ENCODE measurements around the gene B3GALT5.

B3GALT5 gene

DNA sequence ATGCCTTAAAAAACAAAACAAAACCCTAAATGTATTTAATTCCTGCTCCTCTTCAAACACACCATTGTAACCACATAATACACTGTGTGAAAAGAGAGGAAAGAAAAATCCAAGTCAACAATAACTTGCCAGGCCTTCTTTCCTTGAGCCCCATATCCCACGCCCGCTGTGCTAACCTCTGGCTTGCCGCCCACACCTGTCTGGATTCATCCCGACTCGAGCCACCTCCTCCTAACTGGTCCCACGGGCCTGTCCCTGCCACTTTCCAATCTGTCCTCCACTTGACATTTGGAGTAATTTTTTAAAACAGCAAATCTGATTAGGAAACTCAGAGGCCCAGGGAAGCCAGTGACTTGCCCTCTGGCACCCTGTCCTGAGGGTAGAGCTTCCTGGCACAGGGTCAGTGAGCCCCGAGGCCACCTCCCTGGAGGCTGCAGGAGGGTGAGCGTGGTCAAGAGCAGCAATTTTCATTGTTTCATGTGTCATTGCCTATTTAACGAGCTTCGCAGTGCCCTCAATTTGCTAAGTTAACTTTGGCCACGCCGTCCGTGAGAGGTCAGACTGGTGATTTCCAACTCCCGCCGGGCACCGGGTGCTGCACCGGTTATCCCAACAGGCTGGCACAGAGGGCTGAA, 54.1 kb downstream of the B3GALT5 start:
- no peak for TF ChIP-seq ZFX (IDR thresholded peaks at IDR 0.05; ENCODE audit: borderline replicate concordance)
- TF ChIP-seq, protein P1, sequence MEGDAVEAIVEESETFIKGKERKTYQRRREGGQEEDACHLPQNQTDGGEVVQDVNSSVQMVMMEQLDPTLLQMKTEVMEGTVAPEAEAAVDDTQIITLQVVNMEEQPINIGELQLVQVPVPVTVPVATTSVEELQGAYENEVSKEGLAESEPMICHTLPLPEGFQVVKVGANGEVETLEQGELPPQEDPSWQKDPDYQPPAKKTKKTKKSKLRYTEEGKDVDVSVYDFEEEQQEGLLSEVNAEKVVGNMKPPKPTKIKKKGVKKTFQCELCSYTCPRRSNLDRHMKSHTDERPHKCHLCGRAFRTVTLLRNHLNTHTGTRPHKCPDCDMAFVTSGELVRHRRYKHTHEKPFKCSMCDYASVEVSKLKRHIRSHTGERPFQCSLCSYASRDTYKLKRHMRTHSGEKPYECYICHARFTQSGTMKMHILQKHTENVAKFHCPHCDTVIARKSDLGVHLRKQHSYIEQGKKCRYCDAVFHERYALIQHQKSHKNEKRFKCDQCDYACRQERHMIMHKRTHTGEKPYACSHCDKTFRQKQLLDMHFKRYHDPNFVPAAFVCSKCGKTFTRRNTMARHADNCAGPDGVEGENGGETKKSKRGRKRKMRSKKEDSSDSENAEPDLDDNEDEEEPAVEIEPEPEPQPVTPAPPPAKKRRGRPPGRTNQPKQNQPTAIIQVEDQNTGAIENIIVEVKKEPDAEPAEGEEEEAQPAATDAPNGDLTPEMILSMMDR (IDR thresholded peaks at IDR 0.05) = no peak
- H3K27ac ChIP-seq = no peak overlapping the region

DNA sequence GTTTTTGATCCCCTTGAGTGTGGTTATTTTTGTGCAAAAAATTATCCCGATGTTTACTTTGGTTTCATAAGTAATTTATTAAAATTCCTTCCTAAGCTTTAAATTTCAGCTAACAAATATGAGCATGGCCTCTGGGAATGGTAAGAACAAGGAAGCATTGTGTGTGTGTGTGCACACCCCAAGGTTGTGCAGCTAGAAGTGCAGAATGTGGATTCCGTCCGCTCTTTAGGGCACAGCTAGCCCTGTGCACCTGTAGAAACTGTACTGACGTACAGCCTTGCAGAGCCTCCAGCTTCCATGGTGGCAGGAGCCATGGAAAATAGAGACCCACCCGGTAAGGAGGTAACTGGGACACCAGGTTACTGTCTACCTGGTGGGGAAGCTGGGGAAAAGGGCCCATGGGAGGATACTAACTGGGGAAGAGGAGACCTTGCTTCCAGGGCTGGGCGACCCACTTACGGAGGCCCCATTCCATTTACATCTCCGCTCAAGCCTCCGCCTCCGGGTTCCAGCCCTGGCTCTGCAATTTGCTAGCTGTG, 54.7 kb downstream of the B3GALT5 start:
- H3K27ac ChIP-seq = no peak overlapping the region
- no peak for TF ChIP-seq ZFX (IDR thresholded peaks at IDR 0.05; ENCODE audit: borderline replicate concordance)
- TF ChIP-seq, protein P1 (IDR thresholded peaks at IDR 0.05) = no peak

DNA sequence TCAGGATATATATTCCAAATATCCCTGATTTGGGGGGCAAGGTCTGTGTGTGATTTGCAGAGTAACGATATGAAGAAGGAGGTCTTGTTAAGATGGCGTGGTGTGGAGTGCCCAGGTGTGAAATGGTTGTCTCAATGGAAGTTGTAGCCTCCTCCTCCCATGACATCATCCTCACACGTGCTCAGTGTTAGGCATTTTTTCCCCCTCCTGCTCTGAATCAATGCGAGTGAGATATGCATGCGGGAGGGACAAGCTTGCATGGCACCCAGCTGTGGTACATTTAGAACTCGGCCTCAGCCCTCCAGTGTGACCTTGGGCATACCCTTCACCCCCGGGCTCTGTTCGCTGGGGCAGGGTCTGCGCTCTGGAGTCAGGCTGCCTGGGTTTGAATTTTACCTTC, 55.6 kb downstream of the B3GALT5 start:
- H3K27ac ChIP-seq = no peak overlapping the region
- TF ChIP-seq, protein P1 (IDR thresholded peaks at IDR 0.05) = no peak
- TF ChIP-seq ZFX (IDR thresholded peaks at IDR 0.05; ENCODE audit: borderline replicate concordance) = no peak

- TF ChIP-seq ZFX (IDR thresholded peaks at IDR 0.05; ENCODE audit: borderline replicate concordance) = no peak
- TF ChIP-seq, protein P1 (IDR thresholded peaks at IDR 0.05) = no peak
- H3K27ac ChIP-seq = no peak overlapping the region
Observed at GRCh38 chr21:39669485-39669884, 56.7 kb downstream of the B3GALT5 start.

- TF ChIP-seq ZFX (IDR thresholded peaks at IDR 0.05; ENCODE audit: borderline replicate concordance) = no peak
- TF ChIP-seq, protein P1 (IDR thresholded peaks at IDR 0.05) = no peak
- no peak overlapping the region for H3K27ac ChIP-seq
Observed at GRCh38 chr21:39669976-39670661, 57.4 kb downstream of the B3GALT5 start.

DNA sequence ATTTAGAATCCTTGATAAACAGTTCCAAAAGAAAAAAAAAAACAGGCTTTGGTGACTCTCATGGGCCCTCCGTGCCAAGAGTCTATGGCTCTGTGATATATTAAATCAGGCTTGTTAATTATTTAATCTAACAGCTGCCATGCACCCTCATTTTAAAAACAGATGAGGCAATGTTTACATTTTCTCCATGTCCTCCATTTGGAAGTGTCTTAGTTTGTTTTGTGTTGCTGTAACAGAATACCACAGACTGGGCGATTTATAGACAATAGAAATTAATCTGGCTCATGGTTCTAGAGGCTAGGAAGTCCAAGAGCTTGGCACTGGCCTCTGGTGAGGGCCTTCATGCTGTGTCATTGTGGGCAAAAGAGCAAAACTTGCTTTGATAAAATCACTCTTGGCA, 58.0 kb downstream of the B3GALT5 start:
- H3K27ac ChIP-seq = no peak overlapping the region
- no peak for TF ChIP-seq ZFX (IDR thresholded peaks at IDR 0.05; ENCODE audit: borderline replicate concordance)
- TF ChIP-seq, protein P1 (IDR thresholded peaks at IDR 0.05) = no peak

DNA sequence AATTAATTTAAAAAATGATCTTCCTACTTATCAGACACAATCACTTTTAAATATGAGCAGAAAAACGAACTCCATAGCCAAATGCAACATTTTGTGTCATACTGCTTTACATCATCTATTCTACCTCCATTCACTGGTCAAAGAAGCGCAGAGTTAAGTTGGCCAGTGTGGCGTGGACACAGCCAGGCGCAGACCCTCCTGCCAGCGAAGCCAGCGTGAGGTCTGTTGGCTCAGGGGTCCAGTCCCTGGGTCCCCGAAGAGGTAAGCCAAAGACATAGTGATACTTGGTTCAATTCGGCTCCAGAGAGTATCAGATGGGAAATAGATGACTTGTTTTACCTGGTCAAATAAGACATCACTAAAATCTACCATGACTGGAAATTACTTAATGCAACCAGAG, 59.2 kb downstream of the B3GALT5 start:
- no peak overlapping the region for H3K27ac ChIP-seq
- no peak for TF ChIP-seq ZFX (IDR thresholded peaks at IDR 0.05; ENCODE audit: borderline replicate concordance)
- TF ChIP-seq, protein P1 (IDR thresholded peaks at IDR 0.05) = no peak
